Panc1 (cell line): ENCODE data around the gene ARHGEF26.

ENCODE experiments used
- POLR2AphosphoS5 ChIP-seq: IDR thresholded peaks from 2 replicates; pipeline ENCODE4 v1.6.1; 2012; ENCODE audit warnings: mild to moderate bottlenecking, low read depth, low read length, moderate library complexity
- TCF7L2 ChIP-seq: IDR thresholded peaks from 2 replicates; pipeline ENCODE4 v1.6.1; 2011; ENCODE audit warnings: mild to moderate bottlenecking, low read depth, low read length, inconsistent platforms
- TF ChIP-seq, protein P1 (sequence below): fragments of 450-650 bp; IDR thresholded peaks from 2 replicates; pipeline ENCODE4 v1.5.1; 2017; ENCODE audit warnings: mild to moderate bottlenecking

DNA sequence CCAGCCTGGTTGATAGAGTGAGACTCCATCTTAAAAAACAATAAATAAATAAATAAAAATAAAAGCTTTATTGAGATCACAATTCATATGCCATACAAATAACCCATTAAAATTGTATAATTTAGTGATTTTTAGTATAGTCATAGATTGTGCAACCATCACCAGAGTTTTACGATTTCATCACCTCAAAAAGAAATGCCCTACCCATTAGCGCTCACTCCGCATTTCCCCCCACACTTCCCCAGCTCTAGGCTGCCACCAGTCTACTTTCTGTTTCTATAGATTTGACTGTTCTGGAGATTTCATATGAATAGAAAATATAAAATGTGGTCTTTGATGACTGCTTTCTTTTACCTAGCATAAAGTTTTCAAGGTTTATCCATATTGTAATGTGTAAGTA is 57.0 kb downstream of the ARHGEF26 start:
- TF ChIP-seq POLR2AphosphoS5 (no peak), TCF7L2 (no peak)
- TF ChIP-seq, protein P1, sequence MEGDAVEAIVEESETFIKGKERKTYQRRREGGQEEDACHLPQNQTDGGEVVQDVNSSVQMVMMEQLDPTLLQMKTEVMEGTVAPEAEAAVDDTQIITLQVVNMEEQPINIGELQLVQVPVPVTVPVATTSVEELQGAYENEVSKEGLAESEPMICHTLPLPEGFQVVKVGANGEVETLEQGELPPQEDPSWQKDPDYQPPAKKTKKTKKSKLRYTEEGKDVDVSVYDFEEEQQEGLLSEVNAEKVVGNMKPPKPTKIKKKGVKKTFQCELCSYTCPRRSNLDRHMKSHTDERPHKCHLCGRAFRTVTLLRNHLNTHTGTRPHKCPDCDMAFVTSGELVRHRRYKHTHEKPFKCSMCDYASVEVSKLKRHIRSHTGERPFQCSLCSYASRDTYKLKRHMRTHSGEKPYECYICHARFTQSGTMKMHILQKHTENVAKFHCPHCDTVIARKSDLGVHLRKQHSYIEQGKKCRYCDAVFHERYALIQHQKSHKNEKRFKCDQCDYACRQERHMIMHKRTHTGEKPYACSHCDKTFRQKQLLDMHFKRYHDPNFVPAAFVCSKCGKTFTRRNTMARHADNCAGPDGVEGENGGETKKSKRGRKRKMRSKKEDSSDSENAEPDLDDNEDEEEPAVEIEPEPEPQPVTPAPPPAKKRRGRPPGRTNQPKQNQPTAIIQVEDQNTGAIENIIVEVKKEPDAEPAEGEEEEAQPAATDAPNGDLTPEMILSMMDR = no peak
